GM19023 (cell line): ENCODE data around the gene CEP72.
"Not testable (repeated sequence)": the region's sequence is repeated elsewhere in the genome, so short reads cannot be mapped to it uniquely, and the experiment has no call there.

Experiments used
- ATAC-seq: cut with Tn5 transposase; IDR thresholded peaks from one replicate; pipeline ENCODE4 v1.9.1; 2021; ENCODE audit warnings: mild to moderate bottlenecking, moderate library complexity; ENCODE audit not compliant: unreplicated experiment

Gene CEP72

DNA sequence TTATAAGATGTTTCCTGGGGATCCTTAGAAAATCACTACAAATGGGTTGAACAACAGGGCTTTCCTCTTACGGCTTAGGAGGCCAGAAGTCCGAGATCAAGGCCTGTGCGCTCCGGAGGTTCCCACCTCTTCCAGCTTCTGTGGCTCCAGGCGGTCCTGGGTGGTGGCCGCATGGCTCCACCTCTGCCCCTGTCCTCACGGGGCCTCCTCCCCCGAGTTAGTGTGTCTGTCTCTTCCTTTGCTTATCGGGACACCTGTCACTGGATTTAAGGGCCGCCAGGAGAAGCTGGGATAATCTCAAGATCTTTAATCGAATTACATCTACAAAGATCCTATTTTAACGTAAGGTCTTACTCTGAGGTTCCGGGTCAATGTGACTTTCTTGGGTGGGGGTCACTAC lies 83.3 kb downstream of the CEP72 start:
- ATAC-seq, result not testable (repeated sequence)

DNA sequence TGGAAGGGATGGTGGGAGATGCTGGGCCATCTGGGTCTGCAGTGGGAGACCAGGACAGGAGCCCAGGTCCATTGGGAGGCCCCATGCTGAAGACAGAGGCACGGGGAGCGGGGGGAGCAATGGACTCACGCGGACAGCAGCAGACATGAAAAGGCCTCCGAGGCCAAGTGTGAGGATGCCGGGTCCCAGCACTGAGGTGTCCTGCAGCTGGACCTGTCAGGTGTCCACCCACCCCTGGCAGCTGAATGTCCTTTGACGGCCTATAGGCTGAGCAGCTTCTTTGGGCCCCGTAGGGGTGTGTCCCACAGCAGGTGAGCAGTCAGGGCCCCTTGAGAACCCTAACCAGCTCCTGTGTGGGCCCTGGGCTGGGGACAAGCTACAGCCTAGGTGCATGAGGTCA lies 84.1 kb downstream of the CEP72 start:
- not testable (repeated sequence) for ATAC-seq

DNA sequence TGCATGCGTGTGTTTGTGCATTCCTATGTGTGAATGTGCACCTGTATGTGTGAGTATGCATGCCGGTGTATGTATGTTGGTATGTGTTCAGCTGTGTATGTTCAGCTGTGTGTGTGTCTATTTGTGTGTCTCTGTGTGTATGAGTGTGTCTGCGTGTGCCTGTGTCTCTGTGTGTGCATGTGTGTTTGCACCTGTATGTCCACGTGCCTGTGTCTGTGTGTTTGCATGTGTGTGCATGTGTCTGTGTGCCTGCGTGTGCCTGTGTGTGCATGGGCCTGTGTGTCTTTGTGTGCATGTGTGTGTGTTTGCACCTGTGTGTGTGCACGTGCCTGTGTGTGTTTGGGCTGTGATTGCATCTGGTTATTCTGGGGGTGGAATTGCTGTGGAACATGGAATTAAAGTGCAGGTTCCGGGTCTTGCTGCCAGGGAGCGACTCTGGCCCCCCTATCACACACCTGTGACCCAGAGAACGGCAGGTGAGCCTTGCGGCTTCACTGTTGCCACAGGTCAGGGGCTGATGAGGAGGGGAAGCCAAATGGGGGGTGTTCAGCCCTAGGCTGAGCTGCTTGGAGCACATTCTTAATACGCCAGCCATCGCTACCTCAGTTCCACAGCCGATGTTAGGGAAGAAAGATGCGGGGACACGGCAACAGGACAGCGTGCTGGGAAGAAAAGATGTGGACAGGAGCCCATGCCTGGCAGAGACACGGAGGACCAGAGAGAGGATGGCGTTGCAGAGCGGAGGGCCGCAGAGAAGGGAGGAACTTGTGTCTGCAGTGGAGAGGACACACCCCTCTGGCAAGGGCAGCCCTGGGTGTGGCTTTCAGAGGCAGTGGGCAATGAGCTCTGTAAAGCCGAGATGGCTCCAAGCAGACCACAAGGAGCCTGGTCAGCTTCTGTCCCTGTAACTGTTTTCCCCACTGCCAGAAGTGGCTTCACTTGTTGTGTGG lies 84.9 kb downstream of the CEP72 start:
- ATAC-seq, result not testable (repeated sequence)
